ENCODE measurements around the gene URGCP.

Gene URGCP, protein sequence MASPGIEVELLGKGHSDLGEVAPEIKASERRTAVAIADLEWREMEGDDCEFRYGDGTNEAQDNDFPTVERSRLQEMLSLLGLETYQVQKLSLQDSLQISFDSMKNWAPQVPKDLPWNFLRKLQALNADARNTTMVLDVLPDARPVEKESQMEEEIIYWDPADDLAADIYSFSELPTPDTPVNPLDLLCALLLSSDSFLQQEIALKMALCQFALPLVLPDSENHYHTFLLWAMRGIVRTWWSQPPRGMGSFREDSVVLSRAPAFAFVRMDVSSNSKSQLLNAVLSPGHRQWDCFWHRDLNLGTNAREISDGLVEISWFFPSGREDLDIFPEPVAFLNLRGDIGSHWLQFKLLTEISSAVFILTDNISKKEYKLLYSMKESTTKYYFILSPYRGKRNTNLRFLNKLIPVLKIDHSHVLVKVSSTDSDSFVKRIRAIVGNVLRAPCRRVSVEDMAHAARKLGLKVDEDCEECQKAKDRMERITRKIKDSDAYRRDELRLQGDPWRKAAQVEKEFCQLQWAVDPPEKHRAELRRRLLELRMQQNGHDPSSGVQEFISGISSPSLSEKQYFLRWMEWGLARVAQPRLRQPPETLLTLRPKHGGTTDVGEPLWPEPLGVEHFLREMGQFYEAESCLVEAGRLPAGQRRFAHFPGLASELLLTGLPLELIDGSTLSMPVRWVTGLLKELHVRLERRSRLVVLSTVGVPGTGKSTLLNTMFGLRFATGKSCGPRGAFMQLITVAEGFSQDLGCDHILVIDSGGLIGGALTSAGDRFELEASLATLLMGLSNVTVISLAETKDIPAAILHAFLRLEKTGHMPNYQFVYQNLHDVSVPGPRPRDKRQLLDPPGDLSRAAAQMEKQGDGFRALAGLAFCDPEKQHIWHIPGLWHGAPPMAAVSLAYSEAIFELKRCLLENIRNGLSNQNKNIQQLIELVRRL

DNA sequence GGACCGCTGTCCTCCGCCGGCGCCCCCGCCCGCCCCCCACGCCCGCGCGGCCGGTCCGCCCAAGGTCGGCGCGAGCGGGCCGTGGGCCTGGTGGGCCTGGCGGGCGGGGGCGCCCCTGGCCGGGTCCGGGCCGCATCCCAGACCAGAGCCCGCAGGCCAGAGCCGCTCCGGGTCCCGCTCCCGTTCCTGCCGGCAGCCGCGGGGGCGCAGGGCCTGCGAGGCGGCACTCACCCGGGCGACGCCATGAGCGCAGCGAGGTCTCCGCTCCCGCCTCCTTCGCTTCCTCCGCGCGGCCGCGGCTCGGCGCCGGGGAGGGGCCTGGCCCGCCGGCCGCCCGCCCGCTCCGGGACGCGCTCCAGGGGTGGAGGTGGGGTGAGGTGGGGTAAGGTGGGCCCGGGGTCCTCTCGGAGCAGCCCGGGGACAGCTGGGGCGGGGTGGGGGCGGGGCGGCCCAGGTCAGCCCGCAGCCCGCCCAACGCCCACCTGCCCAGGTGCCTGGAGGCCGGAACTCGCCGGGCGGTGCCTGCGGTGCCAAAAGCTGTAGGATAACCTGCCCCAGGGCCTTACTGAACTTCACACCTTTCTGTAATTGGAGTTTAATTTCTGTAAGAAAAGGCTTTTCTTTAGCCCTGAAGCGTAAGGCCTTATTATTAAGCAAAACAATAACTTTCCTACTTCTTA is at the start of gene URGCP:
Gene URGCP, minus strand, starts transcription at position 266 of the 680 bp plus-strand sequence. Its CDS starts 21 bp downstream, at position 245.
- DNase-seq: peak; percentile 39

DNA sequence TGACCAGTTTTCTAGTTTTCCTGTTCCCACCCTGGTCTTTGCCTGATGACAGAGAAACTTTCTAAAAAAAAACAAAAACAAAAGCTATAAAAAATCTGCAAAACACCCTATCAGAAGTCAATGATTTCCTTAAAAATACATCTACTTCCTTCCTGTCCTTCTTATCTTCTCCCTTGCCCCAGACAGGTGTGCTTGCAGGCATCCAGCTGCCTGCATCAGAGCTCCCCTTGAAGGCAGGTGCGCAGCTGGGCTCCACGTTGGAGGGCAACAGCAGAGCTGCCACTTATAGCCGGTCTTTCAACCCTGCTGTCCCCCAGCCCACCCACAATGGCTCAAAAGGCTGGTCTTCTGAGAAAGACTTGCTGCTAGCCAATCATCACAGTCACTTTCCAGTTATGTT is 49.6 kb upstream of the URGCP start:
- no peak for DNase-seq

DNA sequence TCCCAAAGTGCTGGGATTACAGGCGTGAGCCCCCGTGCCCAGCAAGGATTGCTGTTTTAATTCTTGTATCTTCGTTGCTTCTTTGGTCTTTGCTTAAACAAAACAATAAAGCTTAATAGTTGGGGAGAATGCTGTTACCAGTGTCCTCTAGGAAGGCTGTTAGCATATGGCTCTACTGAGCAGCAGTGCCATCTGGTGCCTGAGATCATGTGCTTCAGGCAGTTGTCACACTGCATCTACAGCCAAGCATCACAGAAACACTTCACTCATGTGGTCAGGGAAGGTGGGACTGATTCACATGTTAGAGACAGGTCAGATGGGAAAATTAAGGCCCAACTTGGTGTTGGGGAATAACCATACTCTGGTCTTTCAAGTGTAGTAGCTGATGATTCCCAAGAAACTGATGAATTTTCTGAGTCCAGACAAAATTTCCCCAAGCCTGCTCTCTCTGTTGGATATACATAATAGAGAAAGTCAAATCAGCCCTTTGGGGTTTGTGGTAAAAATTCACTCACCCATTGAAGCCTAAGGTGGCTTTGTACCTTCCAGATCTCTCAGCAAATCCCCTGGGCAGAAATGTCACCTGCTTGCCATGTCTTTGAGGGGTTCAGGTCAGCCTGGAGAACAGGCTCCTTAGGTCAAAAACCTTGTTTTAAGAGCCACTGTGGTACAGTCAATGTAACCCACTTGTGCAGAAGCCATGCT is 48.3 kb upstream of the URGCP start:
- DNase-seq: no peak

DNA sequence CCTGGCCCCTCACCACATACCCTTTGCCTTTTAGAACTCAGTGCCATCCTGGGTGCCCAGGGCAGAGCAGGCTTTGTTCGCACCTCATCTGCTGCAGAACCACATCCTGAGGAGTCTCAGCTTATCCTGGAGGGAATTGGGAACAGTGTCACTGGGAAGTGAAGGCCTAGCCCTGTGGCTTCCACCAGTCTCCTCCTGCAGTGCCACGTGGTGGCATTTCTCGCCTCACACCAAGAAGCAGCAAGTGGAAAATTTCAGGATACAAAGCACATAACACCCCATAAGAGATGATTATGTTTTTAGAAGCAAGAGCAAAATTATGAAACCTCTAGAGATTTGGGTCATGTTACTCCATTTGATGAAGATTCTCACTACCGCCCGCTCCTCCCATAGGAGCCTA is 46.7 kb upstream of the URGCP start:
- DNase-seq: no peak

DNA sequence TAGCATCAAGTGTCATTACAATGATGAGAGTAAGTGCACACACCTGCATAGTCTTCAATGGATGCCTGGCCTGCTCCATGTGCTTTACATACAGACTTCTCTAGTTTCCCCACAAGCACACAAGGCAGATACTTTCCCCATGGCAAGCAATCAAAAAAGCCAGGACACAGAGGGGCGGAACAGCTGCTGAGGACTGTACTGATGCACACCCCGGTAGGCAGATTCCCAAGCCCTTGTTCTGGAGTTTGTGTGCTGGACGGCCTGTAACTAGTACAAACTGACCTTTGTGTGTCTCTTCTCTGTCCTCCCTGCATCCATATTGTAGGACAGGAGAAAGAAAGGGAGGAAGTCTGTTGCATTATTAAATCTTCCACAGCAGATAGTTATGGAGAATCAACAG is 45.6 kb upstream of the URGCP start:
- DNase-seq: no peak

DNA sequence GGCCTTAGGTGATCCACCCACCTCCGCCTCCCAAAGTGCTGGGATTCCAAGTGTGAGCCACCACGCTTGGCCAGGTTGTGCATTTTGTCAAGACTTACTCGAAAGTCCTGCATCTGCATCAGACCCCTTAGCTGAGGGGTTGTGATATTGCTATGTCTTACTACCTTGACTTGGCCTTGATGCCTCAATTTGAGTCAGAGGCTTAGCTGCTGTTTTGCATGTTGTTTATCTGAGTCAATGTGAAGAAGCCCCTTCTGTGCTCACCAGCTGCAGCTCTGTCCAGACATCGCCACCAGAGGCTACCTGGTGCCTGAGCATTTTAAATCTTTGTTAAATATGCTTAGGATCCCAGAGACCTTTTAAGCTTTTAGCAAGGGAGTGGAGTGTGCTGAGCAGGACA is 37.9 kb upstream of the URGCP start:
- no peak for DNase-seq

DNA sequence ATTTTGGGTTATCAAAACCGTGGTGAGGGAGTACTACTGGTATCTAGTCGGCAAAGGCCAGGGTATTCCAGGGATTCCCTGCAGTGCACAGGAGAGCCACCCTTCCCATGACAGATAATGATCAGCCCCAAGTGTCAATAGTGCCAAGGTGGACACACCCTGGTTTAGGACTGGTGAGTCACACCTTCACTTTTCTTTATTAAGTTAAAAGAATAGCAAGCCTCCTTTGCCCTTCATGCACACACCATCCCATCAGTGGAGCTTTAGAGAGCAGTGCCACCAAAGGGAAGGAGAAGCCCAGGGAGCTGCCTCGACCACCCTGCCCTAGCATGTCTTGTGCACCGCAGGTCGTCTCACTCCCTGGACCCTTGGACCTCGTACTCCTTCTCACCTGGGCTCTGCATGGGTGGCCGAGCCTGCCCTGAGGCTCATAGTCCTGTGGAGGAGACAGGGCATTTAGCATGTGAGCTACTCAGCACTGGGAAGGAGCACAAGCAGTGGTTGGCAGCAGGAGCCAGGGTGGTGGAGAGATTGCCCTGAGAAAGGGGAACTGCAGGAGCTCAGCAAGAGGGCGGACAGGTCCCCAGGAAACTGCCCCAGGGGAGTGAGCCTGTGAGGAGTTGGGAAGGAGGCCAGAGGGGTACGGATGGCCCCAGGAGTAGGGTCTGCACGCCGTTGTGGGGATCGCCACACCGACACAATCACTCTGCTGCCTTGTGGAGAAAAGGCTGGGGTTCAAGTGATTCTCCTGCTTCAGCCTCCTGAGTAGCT is 37.2 kb upstream of the URGCP start:
- DNase-seq: no peak

DNA sequence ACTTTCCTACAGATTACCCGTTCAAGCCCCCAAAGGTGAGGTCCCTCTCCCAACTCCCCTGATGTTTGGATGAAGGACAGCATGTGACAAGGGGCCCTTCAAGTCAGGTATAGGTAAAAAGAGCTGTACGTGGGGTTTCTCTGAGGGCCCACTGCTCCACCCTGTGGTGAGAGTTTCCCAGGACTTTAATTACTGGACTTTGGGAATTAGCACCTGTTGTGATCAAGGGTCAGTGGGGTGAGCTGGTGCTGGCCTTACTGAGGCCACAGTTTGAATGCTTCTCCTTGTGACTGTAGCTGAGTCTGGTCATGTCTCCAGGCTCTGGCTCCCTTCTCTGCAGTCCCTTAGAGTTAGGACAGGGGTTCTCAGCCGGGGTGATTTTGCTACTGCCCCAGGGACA is 36.6 kb upstream of the URGCP start:
- DNase-seq: no peak

DNA sequence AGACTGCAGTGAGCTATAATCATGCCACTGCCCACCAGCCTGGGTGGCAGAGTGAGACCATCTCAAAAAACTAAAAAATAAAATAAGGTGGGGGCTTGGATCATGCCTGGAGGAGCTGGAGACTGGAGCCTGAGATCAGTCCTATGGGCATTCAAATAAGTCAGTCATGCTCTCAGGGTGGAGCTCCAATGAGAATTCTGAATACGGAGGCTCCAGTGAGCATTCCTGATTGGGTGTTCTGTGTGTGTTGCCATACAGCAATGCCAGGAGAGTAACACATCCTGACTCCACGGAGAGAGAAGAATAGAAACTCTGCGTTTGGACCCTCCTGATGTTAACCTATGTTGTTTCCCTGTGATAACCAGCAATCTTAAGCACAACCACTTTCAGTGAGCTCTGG is 35.9 kb upstream of the URGCP start:
- no peak for DNase-seq

DNA sequence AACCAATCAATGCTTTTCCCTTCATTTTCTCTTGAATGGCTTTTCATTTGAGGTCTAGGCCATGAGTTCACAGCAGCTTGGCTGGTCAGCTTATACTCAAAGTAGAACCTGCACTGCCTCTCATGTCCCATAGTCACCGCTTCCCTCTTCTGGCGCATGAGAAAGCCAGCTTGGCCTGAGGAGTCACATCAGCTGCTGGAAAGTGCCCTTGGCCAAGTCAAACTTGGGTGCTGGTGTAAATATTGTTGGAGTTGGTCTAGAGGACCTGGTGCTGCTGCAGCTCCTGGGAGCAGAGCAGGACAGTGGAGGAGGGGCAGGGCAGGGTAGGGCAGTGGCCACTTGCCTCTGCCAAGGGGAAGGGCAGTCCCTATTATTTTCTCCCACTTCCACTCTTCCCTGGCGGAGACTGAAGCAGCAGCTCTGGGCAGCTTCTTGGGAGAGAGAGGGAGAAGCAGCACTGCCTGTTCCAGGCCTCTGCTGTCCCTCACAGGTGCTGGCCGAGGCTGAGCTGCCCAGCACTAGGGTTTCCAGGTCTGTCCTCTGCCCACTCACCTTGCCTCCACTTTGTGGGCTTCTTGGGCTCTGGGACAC is 32.6 kb upstream of the URGCP start:
- no peak for DNase-seq

DNA sequence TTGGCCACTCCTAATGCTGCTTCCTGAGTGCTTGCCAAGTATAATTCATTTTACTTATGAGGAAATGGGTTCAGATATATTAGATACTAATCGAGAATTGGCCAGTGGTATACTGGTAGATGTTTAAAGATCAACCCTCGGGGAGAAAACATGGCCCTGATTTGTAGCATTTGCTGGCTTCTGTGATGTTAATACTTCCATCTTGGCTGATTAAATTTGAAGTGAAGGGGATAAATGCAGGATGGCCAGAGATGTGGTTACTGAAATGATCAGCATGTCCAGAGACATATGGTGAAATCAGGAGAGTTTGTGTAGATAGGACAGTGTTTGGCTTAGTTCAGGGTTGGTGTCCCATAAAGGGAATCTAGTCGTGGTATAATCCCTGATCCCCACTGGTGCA is 31.0 kb upstream of the URGCP start:
- no peak for DNase-seq

DNA sequence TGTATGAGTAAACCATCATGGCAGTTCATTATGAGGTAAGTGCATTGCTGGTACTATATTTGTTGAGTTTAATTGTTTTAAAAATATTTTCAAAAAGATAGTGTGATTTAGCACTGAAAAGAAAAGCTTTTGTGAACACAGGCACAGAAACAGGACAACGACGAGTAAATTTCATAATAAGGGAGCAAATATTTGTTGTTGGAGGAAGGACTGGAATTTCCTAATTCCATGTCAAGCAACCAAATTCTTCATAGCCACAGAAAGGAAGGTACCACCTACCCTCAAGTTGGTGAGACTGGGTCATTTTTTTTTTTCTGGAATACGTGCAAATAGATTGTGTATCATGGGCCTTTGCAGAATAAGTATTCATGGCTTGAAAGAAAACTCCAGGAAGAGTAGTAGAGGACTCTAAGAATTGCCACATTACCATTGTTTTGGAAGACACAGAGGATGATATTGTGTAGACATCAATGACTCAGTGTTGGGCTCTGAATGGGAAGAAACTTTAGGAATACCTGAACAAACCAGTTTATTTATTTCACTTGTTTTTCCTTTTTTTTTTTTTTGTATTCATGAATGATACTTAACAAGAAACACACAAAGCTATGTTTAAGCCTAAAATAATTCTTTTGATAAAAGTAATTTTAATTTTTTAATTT is 27.6 kb upstream of the URGCP start:
- DNase-seq: no peak

DNA sequence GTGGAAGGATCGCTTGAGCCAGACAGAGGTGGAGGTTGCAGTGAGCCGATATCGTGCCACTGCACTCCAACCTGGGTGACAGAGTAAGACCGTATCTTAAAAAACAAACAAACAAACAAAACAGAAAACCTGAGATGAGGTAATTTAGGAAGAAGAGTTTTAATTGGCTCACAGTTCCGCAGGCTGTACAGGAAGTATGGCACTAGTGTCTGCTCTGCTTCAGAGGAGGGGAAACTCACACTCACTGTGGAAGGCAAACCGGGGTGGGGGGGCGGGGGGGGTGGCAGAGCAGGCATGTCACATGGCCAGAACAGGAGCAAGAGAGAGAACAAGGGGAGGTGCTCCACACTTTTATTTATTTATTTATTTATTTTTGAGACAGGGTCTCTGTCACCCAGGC is 24.9 kb upstream of the URGCP start:
- no peak for DNase-seq

DNA sequence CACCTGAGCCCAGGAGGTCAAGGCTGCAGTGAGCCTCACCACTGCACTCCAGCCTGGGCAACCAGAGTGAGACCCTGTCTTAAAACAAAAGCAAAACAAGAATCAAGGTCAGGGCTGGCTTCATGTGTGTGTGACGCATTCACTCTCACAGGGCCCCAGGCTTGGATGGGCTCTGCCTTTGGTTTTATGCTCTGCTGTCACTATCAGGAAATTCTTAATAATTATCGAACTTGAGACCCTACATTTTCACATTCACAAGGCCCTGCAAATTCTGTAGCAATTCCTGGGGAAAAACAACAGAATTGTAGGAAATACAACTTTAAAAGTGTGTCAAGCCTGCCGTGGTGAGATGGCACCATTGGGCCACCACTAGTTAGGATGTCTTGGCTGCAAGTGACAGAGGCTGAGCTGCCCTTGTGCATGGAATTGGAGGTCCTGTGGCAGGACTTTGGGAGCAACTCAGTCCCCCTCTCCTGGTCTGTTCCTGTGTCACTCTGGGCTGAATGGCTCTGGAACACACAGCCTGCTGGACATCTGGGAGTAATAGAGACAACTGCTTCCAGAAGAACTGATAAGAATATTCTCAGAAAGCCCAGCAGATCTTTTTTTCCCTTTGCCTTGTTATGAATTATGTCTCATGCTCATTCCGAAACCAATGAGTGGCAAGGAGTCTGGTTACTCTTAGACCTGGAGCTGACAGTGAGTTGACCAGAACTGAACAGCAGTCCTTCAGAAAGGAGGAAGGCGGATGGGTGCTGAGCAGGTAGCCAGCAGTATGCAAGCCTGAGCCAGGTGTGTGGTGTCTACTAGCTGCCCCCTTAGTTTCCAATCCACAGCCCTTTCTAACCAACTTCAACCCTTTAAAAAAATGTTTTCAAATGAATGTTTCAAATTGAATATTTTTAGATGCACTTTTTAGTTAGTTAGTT is 23.4 kb upstream of the URGCP start:
- no peak for DNase-seq

DNA sequence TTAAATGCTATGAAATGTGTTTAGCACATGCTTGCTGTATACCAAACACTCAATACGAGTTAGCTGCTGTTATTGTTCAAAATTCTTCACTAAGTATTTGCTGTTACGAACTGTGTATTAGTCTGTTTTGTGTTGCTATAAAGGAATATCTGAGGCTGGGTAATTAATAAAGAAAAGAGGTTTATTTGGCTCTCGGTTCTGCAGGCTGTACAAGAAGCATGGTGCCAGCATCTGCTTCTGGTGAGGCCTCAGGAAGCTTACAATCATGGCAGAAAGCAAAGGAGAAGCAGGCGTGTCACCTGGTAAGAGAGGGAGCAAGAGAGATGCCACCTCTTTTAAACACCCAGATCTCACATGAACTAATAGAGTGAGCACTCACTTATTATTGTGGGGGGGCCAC is 21.4 kb upstream of the URGCP start:
- no peak for DNase-seq

DNA sequence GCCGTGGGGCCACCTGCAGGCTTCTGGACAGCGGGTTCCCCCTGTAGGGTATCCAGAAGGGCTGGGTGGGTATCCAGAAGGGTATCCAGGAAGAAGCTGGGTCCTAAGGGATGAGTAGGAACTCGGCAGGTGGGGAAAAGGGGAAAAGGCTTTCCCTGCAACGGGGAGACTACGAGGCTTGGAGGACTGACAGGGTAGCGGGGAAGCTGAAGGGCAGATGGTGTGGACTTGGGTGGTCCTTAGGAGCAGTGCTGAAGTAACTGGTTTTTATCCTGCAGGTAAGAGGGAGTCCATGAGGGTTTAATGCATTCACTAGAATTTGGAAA is 20.4 kb upstream of the URGCP start:
- DNase-seq: peak; percentile 92

DNA sequence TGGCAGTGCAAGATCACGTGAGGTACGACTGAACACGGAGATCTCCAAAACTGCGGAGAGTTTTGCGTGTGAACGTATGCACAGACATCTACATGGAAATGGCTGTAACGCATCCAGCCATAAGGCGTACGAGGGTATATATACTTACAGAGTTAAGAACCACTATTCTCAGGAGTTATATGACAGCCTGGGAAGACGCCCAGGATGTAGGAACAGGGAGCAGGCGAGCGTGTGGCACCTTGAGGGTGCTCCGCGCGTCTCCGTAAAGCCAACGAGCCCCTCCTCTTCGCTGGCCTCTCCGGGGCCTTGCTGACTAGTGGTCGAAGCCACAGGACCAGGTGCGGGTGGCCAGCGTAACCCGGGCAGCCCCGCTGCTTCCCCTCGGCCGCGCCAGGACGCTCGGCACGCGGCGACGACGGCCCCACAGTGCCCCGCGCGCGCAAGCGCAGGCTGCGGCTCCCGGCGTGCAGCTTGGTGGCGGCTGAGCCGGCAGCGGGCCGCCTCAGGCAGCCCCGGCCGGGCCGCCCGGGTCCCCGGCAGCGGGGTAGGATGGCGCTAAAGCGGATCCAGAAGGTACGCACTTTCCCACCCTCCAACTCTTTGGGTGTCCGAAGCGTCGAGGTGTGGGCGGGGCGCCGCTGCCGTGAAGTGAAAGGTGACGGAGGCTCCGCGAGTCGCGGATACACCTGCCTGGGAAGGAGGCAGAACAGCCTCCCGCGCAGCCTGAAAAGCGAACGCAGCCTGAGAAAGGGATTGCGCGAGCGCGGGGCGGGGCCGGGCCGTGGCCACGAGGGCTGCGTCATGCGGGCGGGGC is 19.8 kb upstream of the URGCP start, which contains the start of gene UBE2D4:
Gene UBE2D4, plus strand, starts transcription at position 453 of the 814 bp plus-strand sequence. Its CDS starts 97 bp downstream, at position 550.
- peak; percentile 87 for DNase-seq

DNA sequence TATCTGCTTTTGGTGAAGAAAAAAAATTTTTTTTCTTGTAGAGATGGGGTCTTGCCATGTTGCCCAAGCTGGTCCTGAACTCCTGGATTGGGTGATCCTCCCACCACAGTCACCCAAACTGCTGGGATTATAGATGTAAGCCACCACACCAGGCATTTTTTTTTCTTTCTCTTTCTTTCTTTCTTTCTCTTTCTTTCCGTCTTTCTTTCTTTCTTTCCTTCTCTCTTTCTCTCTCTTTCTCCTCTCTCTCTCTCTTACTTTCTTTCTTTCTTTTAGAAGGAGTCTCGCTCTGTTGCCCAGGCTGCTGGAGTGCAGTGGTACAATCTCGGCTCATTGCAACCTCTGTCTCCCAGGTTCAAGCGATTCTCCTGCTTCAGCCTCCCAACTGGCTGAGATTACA is 16.3 kb upstream of the URGCP start:
- no peak for DNase-seq

DNA sequence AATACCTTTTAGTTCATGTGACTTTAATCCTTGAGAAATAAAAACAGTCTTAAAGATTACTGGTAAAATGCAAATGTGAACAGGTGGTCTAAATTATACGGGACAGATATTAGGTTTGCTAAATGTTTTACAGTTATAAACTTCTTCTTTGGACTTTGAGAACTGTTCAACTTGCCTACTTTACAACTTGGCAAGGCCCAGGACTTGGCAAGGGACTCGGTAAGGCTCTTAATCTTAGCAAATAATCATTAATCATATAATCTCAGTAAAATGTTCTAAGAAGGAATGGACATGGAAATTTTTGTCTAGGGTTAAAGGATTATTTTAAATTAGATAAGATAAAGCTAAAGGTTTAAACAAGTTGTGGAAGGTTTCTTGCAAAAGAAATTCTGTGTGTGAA is 15.0 kb upstream of the URGCP start:
- DNase-seq: no peak
